GM21526 (cell line): ENCODE measurements around the gene CD6.
"Not testable (repeated sequence)": the region's sequence is repeated elsewhere in the genome, so short reads cannot be mapped to it uniquely, and the experiment has no call there.

Experiments used
- ATAC-seq: cut with Tn5 transposase; IDR thresholded peaks from one replicate; pipeline ENCODE4 v1.9.1; 2021; ENCODE audit warnings: moderate library complexity; ENCODE audit not compliant: unreplicated experiment, low FRiP score

CD6 gene

GRCh38 chr11:61049063-61049377 is 77.5 kb downstream of the CD6 start:
- no peak for ATAC-seq

GRCh38 chr11:61049859-61050258 is 78.4 kb downstream of the CD6 start:
- no peak for ATAC-seq

- ATAC-seq = no peak
Measured at GRCh38 chr11:61052182-61052972, 80.9 kb downstream of the CD6 start.

DNA sequence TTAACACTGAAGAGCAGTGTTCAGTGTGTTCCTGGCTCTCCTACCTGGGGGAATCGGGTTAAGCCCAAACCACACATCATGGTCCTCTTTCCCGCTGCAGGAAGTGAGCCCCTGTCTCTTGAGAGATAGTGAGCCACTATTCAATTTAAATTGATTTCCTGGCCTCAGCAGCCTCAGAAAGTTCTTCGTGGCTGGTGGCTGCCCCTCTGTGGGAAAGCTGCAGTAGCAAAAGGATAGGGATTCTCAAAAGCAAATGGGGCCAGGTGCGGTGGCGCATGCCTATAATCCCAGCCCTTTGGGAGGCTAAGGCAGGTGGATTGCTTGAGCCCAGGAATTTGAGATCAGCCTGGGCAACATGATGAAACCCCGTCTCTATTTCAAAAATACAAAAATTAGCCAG is 81.7 kb downstream of the CD6 start:
- ATAC-seq = no peak

GRCh38 chr11:61054513-61054912 is 83.0 kb downstream of the CD6 start:
- ATAC-seq = no peak

- ATAC-seq = no peak
Measured at GRCh38 chr11:61054927-61055562, 83.6 kb downstream of the CD6 start.

GRCh38 chr11:61055776-61056175 is 84.3 kb downstream of the CD6 start:
- ATAC-seq = no peak

GRCh38 chr11:61056571-61056970 is 85.1 kb downstream of the CD6 start:
- no peak for ATAC-seq

GRCh38 chr11:61056981-61057380 is 85.5 kb downstream of the CD6 start:
- no peak for ATAC-seq

DNA sequence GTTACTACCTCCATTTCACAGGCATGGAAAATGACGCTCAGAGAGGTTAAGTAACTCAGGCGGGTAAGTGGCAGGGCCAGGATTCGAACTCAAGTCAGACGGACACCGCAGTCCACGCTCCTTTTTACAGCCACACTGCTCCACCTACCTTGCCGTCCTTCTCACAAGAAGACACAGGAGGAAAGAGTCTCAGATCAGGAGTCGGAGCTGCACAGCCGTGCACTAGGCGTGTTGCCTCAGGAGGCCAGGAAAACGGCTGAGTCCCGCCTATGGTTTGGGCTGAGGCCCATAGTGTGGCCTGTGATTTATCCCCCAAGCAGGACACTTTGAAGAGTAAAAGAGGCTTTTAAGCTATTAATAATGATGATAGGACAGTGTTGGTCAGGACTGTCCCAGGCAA is 86.1 kb downstream of the CD6 start:
- no peak for ATAC-seq

DNA sequence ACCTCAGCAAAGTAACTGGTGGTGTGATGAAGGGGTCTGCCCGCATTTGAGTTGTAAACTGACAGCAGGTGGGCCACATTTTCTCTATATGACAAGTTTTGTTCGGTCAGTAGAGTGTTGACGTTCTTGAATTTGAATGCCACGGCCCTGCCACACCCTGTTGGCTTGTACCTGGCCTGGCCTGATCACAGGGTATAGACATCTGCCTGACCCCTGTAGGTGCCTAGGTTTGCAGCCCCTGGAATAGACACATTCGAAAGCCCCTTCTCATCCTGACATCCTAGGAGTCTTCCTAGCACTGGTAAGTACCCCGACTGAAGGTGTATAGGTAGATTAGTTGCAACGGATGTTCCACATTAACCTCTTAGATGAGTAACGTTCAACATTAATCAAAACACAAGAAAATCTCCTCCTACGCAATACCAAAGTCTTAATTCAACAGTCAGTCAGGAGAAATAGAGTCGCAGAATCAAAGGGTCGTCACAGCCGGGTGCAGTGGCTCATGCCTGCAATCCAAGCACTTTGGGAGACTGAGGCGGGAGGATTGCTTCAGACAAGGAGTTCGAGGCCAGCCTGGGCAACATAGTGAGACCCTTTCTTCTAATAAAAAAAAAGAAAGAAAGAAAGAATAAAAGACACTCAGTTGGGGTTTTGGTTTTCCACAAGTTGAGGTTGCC is 87.2 kb downstream of the CD6 start:
- no peak for ATAC-seq

DNA sequence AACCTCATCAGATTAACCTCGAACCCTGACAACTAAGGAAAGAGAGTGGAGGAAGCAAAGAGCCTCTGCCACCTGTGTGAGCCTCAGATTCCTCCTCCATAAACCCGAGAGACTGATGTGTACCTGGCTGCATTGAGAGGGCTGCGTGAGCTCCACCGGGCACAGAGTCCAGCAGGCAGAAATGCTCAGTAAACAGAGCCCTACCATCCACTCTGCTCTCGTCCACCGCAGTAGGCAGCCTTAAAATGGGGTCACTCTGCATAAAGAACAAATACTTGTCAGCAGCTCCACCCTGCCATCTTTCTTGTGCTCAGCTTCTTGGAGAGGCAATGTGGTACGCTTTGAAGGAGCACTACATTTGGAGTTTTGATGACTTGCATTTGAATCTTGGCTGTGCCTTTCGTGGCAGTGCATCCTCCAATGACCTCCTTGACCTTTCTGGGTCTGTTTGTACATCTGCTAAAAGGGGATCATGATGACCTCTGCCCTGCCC is 87.8 kb downstream of the CD6 start:
- ATAC-seq = no peak

DNA sequence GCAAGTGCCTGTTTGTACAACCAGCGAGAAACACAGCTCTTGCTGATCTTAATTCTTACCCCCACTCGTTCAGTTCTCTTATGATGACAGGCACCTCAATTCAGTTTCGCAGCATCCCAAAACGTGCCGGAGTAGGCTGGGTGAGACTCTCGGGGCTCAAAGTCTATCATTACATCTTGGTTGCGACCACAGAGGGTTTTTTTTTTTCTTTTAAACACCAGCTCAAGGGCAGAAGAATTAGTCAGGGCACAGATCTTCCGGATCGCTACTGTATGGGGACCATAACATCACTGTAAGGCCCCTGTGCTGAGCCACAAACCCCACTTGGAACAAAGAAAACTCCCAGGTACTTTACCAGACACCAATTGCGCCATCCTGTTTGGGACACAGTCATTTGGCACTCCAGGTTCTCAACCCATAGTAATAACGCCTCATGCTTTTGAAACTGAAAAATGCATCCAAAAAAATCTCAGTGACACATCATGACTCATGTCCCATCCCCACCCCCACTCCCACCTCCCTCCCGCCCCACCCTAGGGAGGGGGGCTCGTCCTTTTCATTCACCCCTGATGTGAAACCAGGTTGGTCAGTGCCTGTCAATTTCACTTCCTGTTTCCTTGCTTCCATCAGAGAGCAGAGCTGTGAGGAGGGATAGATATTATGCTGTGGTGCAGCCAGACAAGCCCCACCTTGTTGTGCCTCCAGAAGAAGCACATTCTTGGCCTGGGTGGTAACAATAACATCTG is 89.8 kb downstream of the CD6 start:
- peak; percentile 78 for ATAC-seq

- no peak for ATAC-seq
Measured at GRCh38 chr11:61062181-61062930, 90.9 kb downstream of the CD6 start.

DNA sequence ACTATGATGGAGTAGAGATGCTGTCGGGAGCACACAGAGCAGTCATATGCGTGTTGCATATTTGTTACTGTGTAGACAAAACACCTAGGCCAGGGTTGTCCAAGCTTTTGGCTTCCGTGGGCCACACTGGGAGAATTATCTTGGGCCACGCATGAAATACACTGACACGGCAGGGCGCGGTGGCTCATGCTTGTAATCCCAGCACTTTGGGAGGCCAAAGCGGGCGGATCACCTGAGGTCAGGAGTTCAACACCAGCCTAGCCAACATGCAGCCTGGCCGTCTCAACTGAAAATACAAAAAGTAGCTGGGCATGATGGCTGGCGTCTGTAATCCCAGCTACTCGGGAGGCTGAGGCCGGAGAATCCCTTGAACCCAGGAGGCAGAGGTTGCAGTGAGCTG is 93.8 kb downstream of the CD6 start:
- not testable (repeated sequence) for ATAC-seq

DNA sequence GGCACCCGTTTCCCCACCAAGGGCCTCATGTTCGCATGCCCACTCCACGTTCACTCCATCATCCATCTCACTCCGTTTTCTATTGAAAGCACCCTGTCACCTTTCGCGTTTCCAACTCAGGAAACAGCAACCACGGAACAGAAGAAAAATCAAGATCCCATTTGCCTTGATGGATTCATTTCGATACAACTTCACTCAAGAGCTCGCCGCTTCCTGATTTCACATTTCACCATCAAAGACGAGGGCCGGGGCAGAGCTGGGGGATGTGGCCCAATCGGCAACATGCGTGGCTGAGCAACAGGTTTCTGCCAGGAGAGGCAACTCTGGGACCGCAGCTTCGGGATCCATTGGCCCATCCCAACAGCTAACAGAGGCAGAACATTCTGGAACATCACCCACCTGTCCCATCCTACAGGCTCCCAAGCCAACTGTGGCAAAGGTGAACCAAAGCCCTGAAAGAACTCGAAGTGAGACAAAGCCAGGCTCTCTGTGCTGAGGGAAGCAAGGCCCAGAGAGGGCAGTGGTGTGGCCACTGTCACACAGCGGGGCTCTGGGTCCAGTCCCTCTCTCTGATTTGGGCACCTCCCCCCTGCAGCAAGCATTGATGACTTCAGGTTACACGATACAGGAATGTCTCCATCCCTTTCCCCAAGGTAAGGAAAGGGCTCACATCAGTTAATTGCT is 94.6 kb downstream of the CD6 start:
- ATAC-seq = no peak

DNA sequence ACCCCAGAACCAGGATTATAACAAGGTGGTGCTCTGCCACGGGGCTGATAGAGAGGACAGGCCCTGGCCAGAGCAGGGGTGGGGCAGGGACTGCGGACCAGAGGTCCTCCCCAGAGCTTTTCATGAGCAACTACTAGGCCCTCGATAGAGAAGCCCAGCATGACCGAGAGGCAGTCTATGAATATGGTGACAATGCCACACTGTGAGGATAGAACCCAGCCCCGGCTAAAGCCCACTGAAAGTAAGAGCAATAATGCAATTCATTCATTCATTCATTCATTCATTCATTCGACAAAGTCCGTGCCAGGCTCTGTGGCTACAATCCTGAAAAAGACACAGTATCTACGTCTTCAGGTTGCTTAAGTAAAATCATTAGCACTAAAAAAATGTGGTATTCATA is 95.2 kb downstream of the CD6 start:
- no peak for ATAC-seq

GRCh38 chr11:61067782-61068446 is 96.4 kb downstream of the CD6 start:
- ATAC-seq = no peak

DNA sequence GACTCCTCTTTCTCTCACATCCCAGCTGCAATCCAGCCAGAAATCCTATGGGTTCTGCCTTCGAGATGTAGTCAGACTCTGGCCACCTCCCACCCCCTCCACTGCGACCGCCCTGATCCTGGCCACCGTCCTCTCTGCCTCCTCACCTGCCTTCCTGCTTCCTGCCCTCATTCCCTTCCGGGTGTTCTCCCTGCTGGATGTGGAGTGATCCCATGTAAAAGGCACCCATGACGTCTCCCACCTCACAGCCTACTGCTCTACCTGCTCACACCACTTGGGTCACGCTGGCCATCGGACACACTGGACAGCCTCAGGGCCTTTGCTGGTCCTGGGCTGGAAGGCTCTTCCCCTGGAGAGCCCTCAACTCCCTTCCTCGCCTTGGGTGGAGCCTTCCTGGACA is 97.1 kb downstream of the CD6 start:
- no peak for ATAC-seq
